Kidney epithelial cell (primary cell): ENCODE measurements around the gene RPL10A. TPM values are rescaled to one million over a fixed set of nuclear protein-coding genes. Genes with fewer than 3 reads are reported as not detected.
A peak's percentile ranks its signal among the peaks of the same experiment; 100 is the strongest.

Experiments
- DNase-seq: peaks from one replicate; pipeline ENCODE4 v3.0.0-alpha.2; 2010; ENCODE audit warnings: low read depth
- H3K27me3 ChIP-seq: 2 replicates; pipeline ENCODE4 v1.6.0; 2011; ENCODE audit warnings: low read length; ENCODE audit not compliant: control insufficient read depth, insufficient read depth
- H3K36me3 ChIP-seq: 2 replicates; pipeline ENCODE4 v1.5.1; 2011; ENCODE audit warnings: low read length; ENCODE audit not compliant: control insufficient read depth, insufficient read depth
- H3K4me3 ChIP-seq: 2 replicates; pipeline ENCODE4 v1.5.1; 2011; ENCODE audit warnings: low read depth, mild to moderate bottlenecking, control low read depth, low read length
- total RNA-seq: library from RNA; depleted of rRNA; stranded (reverse); fragments of >200 nt; gene quantifications from 2 replicates; pipeline ENCODE4 v1.2.3, GENCODE V29; 2015
- TF ChIP-seq, protein P1 (sequence below): IDR thresholded peaks from 2 replicates; pipeline ENCODE4 v1.5.1; 2011; ENCODE audit warnings: mild to moderate bottlenecking, moderate library complexity, low read length, control low read depth, inconsistent platforms; ENCODE audit not compliant: insufficient read depth, poor library complexity, severe bottlenecking

Gene RPL10A
- total RNA-seq, 1 donor from 2014 or later = 1,851 TPM

DNA sequence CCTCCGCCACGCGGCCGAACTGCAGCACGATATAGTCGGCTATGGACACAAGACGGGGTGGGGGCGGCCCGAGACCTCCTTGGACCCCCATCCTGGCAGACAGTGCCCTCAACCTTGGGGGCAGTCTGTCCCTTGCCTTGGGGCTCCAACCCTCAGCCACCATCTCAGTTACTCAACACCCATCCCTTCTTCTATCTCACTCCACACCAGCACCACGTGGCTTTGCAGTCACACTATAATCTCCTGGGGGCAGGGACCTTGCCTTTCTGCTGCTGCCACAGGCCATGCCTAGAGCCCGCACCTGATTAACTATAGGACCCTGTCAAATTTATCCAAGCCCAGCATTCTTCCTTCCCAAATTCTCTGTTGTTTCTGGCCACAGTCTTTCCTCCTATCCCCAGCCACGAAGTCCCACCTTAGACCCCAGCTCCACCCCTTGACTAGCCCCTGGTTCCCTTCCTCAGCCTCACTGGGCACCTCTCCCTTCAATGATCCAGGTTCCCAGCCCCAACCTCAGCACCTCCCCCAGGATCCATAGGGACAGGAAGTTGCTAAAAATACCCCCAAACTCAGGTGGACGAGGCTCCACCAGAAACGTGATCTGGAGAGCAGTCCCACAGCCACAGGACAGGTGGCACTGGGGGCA, 30.3 kb downstream of the RPL10A start:
- no peak for DNase-seq
- peaks cover 3% of the 10 kb centered on the region for H3K27me3 ChIP-seq

DNA sequence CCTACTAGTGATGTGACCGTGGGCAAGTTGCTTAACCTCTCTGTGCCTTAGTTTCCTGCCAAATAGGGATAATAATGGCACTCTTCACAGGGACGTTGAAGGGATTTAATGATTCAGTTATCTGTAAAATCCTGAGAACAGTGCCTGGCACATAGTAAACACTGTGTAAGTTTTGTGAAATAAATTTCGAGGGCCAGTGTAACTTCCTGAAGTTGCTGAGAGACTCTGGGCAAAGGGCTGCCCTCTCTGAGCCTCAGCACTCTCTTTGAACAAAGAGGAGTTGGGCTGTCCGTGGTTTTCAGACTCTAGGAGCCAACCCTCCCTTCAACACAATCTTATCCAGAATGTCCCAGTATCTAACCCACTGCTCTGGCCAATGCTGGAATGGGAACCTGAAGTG, 31.2 kb downstream of the RPL10A start:
- Histone ChIP-seq H3K36me3 (no peaks in the 10 kb centered on the region), H3K4me3 (no peak overlapping the region), H3K27me3 (peaks cover 8% of the 10 kb centered on the region)
- TF ChIP-seq, protein P1, sequence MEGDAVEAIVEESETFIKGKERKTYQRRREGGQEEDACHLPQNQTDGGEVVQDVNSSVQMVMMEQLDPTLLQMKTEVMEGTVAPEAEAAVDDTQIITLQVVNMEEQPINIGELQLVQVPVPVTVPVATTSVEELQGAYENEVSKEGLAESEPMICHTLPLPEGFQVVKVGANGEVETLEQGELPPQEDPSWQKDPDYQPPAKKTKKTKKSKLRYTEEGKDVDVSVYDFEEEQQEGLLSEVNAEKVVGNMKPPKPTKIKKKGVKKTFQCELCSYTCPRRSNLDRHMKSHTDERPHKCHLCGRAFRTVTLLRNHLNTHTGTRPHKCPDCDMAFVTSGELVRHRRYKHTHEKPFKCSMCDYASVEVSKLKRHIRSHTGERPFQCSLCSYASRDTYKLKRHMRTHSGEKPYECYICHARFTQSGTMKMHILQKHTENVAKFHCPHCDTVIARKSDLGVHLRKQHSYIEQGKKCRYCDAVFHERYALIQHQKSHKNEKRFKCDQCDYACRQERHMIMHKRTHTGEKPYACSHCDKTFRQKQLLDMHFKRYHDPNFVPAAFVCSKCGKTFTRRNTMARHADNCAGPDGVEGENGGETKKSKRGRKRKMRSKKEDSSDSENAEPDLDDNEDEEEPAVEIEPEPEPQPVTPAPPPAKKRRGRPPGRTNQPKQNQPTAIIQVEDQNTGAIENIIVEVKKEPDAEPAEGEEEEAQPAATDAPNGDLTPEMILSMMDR = no peak
- no peak for DNase-seq

More for the DNA sequence above, 30.3 kb downstream of the RPL10A start:
- TF ChIP-seq, protein P1 = no peak
- Histone ChIP-seq H3K36me3 (no peaks in the 10 kb centered on the region), H3K4me3 (peak overlapping the region; percentile 59)

DNA sequence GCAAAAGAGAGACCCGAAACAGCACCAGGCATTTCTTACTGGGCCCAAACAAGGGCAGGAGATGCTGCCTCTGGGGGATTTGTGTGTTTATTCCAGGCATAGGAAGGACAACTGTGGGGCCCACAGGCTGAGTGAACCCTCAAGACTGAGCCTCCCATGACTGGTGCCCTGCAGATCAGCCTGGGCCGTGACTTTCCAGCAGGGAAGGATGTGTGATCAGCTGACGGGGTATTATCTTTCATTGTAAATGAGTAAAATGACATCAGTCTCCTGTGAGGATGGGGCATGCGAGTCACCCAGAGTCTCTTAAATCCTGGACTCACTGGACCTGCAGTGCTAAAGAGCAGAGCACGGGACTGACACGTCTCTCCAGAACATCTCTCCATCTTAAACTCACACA, 32.6 kb downstream of the RPL10A start:
- Histone ChIP-seq H3K4me3 (no peak overlapping the region), H3K36me3 (no peaks in the 10 kb centered on the region), H3K27me3 (peaks cover 12% of the 10 kb centered on the region)
- TF ChIP-seq, protein P1 = no peak
- no peak for DNase-seq

DNA sequence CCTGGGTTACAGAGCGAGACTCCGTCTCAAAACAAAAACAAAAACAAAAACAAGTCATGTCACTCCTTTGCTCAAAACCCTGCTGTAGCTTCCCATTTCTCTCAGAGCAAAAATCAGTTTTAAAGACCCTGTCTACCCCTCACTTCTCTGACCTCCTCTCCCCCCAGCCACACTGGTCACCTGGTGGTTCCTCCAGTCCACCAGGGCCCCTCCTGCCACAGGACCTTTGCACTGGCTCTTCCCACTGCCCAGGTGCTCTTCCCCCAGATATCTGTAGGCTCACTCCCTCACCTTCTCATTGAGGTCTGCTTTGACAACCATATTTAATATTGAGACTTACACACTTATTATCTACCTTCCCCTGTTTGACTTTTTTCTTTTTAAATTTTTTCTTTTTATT, 33.6 kb downstream of the RPL10A start:
- Histone ChIP-seq H3K4me3 (no peak overlapping the region), H3K27me3 (peaks cover 17% of the 10 kb centered on the region), H3K36me3 (no peaks in the 10 kb centered on the region)
- DNase-seq = no peak
- TF ChIP-seq, protein P1 = no peak

DNA sequence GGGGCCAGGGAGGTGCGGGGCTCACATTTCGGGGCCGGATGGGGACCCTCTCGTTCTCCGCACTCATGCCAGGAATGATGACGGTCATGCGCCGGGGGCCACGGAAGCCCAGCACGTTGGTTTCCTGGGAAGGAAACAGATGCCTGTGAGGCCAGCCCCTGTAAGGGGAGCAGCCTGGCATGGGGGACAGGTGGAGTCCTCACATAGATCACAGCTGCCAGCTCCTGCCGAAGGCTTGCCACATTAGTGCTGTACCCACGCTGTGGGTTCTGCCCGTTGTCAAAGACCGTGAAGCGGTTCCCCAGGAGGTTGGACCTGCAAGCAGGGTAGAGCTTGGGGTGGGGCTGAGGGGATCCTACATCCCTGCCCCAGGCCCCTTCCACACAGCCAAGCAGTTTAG, 35.3 kb downstream of the RPL10A start:
- no peak for DNase-seq
- TF ChIP-seq, protein P1 = no peak
- Histone ChIP-seq H3K27me3 (peaks cover 20% of the 10 kb centered on the region), H3K36me3 (no peaks in the 10 kb centered on the region), H3K4me3 (no peak overlapping the region)

DNA sequence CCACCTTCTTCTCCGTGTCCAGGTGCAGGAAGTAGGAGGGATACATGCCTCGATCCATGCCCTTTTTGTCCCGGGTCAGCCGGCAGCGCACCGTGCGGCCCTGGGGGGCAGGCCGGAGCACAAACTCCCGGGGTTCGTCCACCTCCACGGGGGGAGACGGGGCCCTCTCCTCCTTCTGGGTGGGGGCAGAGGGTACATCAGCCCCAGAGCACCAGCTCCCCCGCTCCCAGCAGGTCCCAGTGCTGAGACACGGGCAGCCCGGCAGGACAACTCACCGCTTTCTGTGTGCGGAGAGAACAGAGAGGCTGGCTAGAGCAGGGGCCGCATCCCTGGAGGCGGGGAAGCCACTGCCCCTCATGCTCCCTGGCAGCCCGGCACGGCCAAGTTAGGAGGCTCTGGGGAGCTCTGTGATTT, 37.8 kb downstream of the RPL10A start:
- no peak for DNase-seq
- Histone ChIP-seq H3K27me3 (peaks cover 35% of the 10 kb centered on the region), H3K36me3 (no peaks in the 10 kb centered on the region), H3K4me3 (no peak overlapping the region)
- TF ChIP-seq, protein P1 = no peak
